GM18517 (cell line): ENCODE data around the gene SPRED3.
"Not testable (repeated sequence)": the region's sequence is repeated elsewhere in the genome, so short reads cannot be mapped to it uniquely, and the experiment has no call there.

Experiments
- ATAC-seq: cut with Tn5 transposase; IDR thresholded peaks from one replicate; pipeline ENCODE4 v1.9.1; 2021; ENCODE audit warnings: mild to moderate bottlenecking, moderate library complexity; ENCODE audit not compliant: unreplicated experiment

Gene SPRED3

DNA sequence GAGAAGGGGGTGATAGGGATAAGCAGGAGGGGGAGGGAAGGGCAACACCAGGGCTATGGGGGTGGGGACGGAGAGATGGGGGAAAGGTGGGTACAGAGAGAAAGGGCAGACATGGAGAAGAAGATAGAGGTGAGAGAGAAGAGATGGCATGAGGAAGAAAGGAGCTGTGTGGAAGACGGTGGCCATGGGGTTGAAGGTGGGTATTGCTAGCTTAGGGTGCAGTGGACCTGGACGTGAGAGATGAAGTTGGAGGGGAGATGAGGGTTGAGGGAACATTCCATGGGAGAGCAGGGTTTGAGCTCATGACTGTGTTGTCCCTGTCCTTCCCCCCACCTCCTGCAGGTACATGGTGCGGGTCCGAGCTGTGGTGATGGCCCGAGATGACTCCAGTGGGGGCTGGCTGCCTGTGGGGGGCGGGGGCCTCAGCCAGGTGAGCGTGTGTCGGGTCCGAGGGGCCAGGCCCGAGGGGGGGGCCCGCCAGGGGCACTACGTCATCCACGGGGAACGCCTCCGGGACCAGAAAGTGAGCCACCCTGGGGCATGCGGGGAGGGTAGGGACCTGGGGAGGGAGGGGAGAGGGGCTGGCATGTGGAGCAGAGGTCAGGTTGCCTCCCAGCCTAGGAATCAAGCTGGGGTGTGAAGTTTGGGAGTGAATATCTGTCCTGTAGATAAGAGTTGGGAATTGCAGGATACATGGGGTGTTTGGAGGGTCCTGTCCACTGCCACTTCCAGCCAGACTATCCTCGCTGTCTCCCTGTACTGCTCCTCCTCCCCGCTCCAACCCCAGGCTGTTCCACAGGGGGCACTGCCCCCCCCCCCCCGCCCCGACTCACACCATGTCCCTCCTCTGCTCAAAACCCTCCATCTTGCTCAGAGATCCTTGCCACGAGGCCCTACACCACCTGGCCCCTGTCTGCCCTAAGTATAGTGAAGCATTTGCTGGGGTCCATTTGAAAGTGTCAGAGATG lies 1.7 kb downstream of the SPRED3 start:
- ATAC-seq: no peak

DNA sequence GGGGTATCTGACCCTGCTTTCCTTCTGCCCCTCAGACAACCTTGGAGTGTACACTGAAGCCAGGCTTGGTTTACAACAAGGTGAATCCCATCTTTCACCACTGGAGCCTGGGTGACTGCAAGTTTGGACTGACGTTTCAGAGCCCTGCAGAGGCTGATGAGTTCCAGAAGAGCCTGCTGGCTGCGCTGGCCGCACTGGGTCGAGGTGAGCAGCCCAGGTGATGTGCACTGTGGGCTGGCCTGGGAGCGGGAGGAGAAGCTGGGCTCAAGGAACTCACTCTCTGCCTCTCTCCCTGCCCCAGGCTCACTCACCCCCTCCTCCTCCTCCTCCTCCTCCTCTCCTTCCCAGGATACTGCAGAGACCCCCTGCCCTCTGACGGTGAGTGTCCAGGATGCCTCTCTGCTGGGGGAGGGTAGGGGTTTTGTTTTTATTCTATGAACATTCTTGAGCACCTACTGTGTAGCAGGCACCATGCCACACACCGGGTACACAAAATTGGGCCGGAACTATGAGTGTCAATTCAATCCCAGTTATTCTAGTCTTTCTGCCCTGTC lies 3.5 kb downstream of the SPRED3 start:
- no peak for ATAC-seq

DNA sequence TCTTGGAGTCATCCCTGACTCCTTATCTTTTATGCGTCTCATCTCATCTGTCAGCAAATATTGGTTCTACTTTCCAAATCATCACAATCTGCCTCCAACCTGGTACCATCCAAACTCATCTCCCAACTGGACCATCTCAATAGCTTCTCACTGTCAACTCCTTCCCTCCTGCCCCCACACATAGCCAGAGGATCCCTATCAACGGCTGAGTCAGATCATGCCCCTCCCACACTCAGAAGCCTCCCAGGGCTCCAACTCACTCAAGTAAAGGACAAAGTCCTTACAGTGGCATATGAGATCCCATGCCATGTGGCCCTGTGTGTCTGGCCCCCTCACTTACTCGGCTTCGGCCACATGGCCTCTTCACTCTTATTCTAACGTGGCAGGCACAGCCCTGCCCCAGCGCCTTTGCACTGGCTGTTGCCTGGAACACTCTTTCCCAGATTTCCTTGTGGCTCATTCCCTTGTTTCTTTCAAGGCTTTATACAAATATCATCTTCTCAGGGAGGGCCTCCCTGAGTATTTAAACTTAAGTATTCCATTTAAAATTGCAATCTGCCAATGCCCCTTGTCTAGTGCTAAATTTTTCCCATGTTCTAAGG lies 4.3 kb downstream of the SPRED3 start:
- ATAC-seq: no peak

- no peak for ATAC-seq
Measured at GRCh38 chr19:38394488-38394887, 6.0 kb downstream of the SPRED3 start.

DNA sequence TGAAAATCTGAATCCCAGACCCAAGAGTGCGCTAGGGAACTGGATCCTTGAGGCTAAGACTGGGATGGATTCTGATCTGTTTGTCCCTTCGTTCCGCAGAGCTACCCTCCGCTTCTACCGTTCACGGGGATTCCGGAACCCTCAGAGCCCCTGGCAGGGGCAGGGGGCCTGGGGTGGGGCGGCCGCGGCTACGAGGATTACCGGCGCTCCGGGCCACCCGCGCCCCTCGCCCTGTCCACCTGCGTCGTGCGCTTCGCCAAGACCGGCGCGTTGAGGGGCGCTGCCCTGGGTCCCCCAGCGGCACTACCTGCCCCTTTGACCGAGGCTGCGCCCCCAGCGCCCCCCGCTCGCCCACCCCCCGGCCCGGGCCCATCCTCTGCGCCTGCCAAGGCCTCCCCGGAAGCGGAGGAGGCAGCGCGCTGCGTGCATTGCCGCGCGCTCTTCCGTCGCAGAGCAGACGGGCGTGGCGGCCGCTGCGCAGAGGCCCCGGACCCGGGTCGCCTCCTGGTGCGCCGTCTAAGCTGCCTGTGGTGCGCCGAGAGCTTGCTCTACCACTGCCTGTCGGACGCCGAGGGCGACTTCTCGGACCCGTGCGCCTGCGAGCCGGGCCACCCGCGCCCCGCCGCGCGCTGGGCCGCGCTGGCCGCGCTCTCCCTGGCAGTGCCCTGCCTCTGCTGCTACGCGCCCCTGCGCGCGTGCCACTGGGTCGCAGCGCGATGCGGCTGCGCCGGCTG lies 7.1 kb downstream of the SPRED3 start:
- no peak for ATAC-seq

DNA sequence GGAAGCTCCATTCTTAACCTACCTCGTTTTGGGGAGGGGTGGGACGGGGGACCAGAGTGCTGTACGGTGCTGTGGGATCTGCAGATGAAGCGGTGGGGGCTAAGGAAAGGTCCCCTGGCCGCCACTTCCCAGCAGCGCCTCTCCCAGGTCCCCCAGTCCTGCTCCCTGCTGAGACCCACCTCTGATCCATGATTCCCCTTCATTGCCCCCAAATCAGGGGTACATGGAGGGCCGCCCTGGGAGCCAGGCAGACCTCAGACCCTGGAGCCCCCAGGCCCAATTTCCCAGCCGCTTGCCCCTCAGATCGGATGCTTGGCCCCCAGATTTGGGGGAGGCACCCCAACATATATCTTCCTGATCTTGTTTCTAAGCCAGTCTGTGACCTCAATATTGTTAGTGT lies 10.6 kb downstream of the SPRED3 start:
- no peak for ATAC-seq

- no peak for ATAC-seq
Measured at GRCh38 chr19:38399537-38399936, 11.0 kb downstream of the SPRED3 start.

GRCh38 chr19:38400361-38400760 lies 11.9 kb downstream of the SPRED3 start:
- ATAC-seq: no peak

DNA sequence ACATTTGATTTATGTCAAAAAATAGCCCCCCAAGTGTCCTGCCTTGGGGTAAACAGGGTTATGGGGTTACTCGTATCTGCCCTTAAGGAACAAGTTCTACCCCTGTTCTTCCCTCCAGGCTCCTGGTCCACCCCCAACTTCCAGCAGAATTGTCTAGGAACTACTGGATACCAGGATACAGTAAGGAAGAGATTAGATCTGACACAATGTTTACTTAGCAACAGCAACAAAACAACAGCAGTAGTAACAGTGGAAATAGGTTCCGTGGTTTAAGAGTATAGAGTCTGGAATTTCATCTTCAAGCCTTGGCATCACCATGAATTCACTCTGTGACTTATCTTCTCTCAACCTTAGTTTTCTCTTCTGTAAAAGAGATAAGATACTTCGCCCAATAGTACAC lies 12.7 kb downstream of the SPRED3 start:
- no peak for ATAC-seq

GRCh38 chr19:38402623-38402966 lies 14.1 kb downstream of the SPRED3 start:
- no peak for ATAC-seq

DNA sequence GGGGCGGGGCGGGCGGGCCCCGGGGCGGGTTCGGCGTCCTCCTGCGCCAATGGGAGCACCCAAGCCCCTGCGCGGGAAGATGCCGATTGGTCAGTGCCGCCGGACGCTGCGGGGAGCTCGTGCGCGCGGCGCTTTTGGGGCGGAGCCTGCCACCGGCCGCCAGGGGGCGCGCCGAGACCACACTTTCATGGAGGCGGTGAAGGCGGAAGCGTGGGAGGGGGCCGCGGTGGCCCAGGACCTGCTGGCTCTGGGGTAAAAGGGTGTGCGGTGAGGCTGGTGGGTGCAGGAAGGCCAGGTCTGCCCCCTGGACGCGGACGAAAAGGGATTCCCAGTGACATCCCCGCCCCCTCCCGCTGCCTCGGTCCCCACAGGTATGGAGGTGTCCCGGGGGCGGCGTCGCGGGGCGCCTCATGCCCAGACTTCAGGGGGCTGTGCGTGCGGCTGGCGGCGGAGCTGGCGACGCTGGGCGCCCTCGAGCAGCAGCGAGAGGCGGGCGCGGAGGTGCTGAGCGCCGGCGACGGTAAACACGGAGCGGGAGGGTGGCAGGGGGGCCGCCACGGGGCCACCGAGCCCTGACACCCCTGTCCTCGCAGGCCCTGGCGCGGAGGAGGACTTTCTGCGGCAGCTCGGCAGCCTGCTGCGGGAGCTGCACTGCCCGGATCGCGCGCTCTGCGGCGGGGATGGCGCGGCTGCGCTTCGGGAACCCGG lies 14.6 kb downstream of the SPRED3 start, which contains the start of gene FAM98C:
Gene FAM98C, plus strand, starts transcription at position 127 of the 708 bp plus-strand sequence. Its CDS starts 61 bp downstream, at position 188.
- ATAC-seq: peak; percentile 87

DNA sequence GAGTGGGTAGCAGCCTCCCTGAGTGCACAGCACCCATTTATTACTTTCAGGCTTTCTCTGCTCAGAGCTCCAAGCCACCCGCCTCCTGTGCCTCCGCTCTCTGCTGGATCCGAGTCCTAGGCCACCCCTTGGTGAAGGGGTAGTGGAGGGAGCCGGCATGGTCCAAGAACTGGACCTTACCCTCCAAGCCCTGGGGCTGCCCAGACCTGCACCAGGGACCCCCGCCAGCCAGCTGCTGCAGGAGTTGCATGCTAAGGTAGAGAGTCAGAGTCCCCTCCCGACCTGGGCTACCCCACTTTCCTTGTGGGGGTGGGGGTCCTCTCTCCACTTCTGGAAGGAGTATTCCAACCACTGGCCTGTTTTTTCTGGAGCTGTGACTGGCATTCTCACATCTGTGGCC lies 16.4 kb downstream of the SPRED3 start:
- no peak for ATAC-seq

- ATAC-seq: no peak
Measured at GRCh38 chr19:38405276-38405675, 16.8 kb downstream of the SPRED3 start.

- ATAC-seq: no peak
Measured at GRCh38 chr19:38409631-38410133, 21.2 kb downstream of the SPRED3 start.

DNA sequence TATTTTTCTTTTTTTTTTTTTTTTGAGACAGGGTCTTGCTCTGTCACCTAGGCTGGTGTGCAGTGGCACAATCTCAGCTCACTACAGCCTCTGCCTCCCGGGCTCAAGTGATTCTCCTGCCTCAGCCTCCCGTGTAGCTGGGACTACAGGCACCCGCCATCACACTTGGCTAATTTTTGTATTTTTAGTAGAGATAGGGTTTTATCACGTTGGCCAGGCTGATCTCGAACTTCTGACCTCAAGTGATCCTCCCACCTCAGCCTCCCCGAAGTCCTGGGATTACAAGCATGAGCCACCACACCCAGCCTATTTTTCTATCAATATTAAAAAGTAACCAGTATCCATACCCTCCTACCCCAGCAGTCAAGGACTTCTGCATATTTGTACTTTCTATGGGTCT lies 21.9 kb downstream of the SPRED3 start:
- not testable (repeated sequence) for ATAC-seq

- ATAC-seq: no peak
Measured at GRCh38 chr19:38411041-38411712, 22.7 kb downstream of the SPRED3 start.

GRCh38 chr19:38411898-38412297 lies 23.4 kb downstream of the SPRED3 start:
- not testable (repeated sequence) for ATAC-seq

DNA sequence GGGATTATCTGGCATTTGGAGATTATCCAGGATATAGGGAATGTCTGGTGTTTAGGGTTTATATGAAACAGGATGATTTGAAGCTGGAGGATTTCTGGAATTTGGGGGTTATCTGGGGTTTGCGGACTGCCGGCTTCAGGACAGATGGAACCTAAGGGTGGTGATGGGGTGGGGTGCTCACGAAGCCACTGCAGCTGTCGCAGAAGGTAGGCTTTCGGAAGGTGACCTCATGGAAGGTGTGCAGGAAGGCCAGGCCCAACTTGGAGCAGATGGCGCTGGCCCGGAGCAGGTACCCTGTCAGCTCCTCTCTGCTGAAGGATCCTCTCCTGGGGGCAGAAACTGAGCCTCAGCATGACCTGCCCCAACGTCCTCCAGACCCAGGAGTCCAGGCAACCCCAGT lies 24.0 kb downstream of the SPRED3 start:
- no peak for ATAC-seq

- ATAC-seq: no peak
Measured at GRCh38 chr19:38412961-38413360, 24.5 kb downstream of the SPRED3 start.

- ATAC-seq: no peak
Measured at GRCh38 chr19:38413416-38413815, 24.9 kb downstream of the SPRED3 start.
